Measurements from ENCODE around the gene SCGB1C1. TPM values are rescaled to one million over a fixed set of nuclear protein-coding genes. Genes with fewer than 3 reads are reported as not detected.

SCGB1C1 gene
- total RNA-seq, 4 donors from 2014 or later = not detected

GRCh38 chr11:225734-226453, 33.0 kb downstream of the SCGB1C1 start:
- TF ChIP-seq EP300 (IDR thresholded peaks at IDR 0.05) (no peak), CTCF (IDR thresholded peaks at IDR 0.05) (no peak), POLR2A (IDR thresholded peaks at IDR 0.05) (no peak)
- Histone ChIP-seq H3K9me3 (no peaks in the 10 kb centered on the region), H3K27ac (no peak overlapping the region), H3K36me3 (peaks cover 0 to 40% (median 3%) of the 10 kb centered on the region in 3 donors), H3K4me3 (no peak overlapping the region), H3K4me1 (no peaks in the 10 kb centered on the region), H3K27me3 (no peaks in the 10 kb centered on the region)
- DNase-seq (ENCODE audit: low spot score in 2 of 2) = no peak
- 87 to 90% methylated on average over 10 of the region's 10 CpGs for WGBS, 2 donors

- WGBS, 2 donors = 76 to 80% methylated on average over 6 of the region's 6 CpGs
- no peaks in the 10 kb centered on the region for H3K27me3 ChIP-seq
- H3K4me1 ChIP-seq = no peaks in the 10 kb centered on the region
- no peak overlapping the region for H3K4me3 ChIP-seq
- no peaks in the 10 kb centered on the region for H3K9me3 ChIP-seq
- H3K27ac ChIP-seq = no peak overlapping the region
- TF ChIP-seq POLR2A (IDR thresholded peaks at IDR 0.05) = no peak
- TF ChIP-seq EP300 (IDR thresholded peaks at IDR 0.05) = no peak
- no peak for TF ChIP-seq CTCF (IDR thresholded peaks at IDR 0.05)
- peaks cover 0 to 37% (median 3%) of the 10 kb centered on the region in 3 donors for H3K36me3 ChIP-seq
- DNase-seq (ENCODE audit: low spot score in 2 of 2) = no peak
These were observed 35.0 kb downstream of the SCGB1C1 start for GRCh38 chr11:227824-228379.

DNA sequence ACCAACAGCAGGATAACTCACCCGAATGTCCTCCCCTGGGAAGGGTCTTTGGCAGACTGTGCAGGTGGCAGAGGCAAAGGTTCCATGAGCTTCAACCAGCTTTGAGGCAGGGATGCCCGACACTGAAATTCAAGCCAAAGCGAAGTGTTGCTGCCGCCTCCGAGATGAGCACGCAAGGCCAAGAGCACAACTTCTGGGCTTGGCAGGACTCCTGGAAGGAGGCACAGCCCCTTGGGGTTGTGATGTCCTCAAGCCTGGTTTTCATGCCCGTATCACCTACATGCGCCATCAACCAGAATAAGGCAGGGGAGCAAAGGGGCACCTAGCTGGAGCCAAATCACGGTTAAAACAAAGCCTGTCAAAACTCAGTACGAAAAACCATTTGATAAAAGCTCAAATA, 37.6 kb downstream of the SCGB1C1 start:
- peaks cover 0 to 25% (median 0%) of the 10 kb centered on the region in 3 donors for H3K36me3 ChIP-seq
- no peaks in the 10 kb centered on the region for H3K27me3 ChIP-seq
- 93 to 95% methylated on average over 10 of the region's 10 CpGs for WGBS, 2 donors
- TF ChIP-seq POLR2A (IDR thresholded peaks at IDR 0.05) (no peak), CTCF (IDR thresholded peaks at IDR 0.05) (no peak), EP300 (IDR thresholded peaks at IDR 0.05) (no peak)
- H3K4me1 ChIP-seq = peaks cover 0 to 13% (median 3%) of the 10 kb centered on the region in 4 donors
- H3K27ac ChIP-seq = no peak overlapping the region
- no peak for DNase-seq (ENCODE audit: low spot score in 2 of 2)
- no peak overlapping the region for H3K4me3 ChIP-seq
- H3K9me3 ChIP-seq = no peaks in the 10 kb centered on the region

DNA sequence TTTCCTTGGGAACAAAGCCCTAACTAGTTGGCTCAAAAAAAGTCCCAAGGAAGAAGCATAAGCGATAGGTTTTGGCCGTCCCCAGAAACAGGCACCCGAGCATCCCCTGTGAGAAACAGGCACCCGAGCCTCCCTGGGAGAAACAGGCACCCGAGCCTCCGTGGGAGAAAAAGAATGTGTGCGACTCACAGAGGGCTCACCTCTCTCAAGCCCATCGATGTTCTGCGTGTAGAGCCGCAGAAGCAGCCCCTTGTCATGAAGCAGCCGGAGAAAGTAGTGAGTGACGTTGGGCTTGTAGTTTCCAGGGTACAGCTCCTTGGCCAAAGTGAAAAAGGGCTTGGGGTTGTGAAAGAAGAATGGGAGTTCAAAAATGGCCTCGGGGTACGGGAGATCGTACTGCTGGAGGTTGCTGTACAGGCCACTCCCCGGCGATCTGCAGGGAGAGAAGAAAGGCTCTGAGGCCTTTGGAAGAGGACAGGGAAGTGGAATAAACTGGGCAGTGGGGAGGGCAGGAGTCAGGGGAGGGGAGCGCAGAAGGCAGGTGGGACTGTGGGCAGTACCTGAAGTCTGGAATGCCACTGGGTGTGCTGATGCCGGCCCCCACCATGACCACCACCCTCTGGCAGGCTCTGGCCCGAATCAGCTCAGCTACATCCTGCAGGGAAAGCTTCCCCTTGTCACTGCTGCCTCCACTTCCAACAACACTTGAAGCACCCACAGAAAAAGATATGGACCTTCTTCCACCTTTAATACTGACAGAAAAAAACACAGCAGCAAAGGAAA, 40.1 kb downstream of the SCGB1C1 start:
- Histone ChIP-seq H3K27ac (no peak overlapping the region), H3K4me3 (no peak overlapping the region), H3K4me1 (peaks cover 0 to 24% (median 10%) of the 10 kb centered on the region in 4 donors), H3K27me3 (no peaks in the 10 kb centered on the region), H3K9me3 (no peaks in the 10 kb centered on the region), H3K36me3 (peaks cover 0 to 25% (median 0%) of the 10 kb centered on the region in 3 donors)
- DNase-seq (ENCODE audit: low spot score in 2 of 2) = no peak
- 81 to 84% methylated on average over 20 of the region's 20 CpGs for WGBS, 2 donors
- TF ChIP-seq EP300 (IDR thresholded peaks at IDR 0.05) = no peak
- no peak for TF ChIP-seq POLR2A (IDR thresholded peaks at IDR 0.05)
- no peak for TF ChIP-seq CTCF (IDR thresholded peaks at IDR 0.05)

Measured in tibial nerve (tissue), 4 donors.